ENCODE measurements around the gene TBC1D9. TPM values are rescaled to one million over a fixed set of nuclear protein-coding genes. Genes with fewer than 3 reads are reported as not detected.

TBC1D9 gene
- total and polyA plus RNA-seq, 2 of the 13 experiments (the other 11 are each of a cell fraction or from before 2014, with no cell fraction given), result 11.9 to 12.2 TPM

DNA sequence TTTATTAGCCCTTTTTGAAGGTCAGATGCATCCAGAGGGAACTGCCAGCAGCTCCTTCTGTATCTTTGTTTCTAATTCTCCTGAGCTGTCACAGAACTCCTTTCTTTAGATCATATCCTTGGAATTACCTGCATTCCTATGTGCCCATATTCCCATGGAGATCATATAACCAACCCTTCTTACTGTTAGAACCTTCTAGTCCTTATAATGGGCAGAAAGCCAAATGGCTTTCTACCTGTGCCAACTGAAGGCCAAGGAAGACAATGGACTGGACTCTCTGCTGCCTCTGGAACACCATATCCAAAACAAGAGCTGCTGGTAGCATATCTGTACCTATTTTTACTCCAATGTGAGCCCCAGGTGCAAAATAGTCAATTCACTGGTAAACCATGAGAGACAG is 60.7 kb downstream of the TBC1D9 start:
- no peak for TF ChIP-seq KAT2B (IDR thresholded peaks at IDR 0.05; ENCODE audit: borderline replicate concordance, low read depth, low read length)
- TF ChIP-seq ZNF17 (CRISPR knock-in tag; IDR thresholded peaks at IDR 0.05), result no peak
- no peak for TF ChIP-seq EP300 (IDR thresholded peaks at IDR 0.05; ENCODE audit: low read depth in 2 of 2, low read length in 2 of 2)
- TF ChIP-seq EP300 (CRISPR knock-in tag; IDR thresholded peaks at IDR 0.05; ENCODE audit: borderline replicate concordance), result no peak
- TF ChIP-seq NCOA2 (CRISPR knock-in tag; IDR thresholded peaks at IDR 0.05), result no peak
- TF ChIP-seq, protein P1, sequence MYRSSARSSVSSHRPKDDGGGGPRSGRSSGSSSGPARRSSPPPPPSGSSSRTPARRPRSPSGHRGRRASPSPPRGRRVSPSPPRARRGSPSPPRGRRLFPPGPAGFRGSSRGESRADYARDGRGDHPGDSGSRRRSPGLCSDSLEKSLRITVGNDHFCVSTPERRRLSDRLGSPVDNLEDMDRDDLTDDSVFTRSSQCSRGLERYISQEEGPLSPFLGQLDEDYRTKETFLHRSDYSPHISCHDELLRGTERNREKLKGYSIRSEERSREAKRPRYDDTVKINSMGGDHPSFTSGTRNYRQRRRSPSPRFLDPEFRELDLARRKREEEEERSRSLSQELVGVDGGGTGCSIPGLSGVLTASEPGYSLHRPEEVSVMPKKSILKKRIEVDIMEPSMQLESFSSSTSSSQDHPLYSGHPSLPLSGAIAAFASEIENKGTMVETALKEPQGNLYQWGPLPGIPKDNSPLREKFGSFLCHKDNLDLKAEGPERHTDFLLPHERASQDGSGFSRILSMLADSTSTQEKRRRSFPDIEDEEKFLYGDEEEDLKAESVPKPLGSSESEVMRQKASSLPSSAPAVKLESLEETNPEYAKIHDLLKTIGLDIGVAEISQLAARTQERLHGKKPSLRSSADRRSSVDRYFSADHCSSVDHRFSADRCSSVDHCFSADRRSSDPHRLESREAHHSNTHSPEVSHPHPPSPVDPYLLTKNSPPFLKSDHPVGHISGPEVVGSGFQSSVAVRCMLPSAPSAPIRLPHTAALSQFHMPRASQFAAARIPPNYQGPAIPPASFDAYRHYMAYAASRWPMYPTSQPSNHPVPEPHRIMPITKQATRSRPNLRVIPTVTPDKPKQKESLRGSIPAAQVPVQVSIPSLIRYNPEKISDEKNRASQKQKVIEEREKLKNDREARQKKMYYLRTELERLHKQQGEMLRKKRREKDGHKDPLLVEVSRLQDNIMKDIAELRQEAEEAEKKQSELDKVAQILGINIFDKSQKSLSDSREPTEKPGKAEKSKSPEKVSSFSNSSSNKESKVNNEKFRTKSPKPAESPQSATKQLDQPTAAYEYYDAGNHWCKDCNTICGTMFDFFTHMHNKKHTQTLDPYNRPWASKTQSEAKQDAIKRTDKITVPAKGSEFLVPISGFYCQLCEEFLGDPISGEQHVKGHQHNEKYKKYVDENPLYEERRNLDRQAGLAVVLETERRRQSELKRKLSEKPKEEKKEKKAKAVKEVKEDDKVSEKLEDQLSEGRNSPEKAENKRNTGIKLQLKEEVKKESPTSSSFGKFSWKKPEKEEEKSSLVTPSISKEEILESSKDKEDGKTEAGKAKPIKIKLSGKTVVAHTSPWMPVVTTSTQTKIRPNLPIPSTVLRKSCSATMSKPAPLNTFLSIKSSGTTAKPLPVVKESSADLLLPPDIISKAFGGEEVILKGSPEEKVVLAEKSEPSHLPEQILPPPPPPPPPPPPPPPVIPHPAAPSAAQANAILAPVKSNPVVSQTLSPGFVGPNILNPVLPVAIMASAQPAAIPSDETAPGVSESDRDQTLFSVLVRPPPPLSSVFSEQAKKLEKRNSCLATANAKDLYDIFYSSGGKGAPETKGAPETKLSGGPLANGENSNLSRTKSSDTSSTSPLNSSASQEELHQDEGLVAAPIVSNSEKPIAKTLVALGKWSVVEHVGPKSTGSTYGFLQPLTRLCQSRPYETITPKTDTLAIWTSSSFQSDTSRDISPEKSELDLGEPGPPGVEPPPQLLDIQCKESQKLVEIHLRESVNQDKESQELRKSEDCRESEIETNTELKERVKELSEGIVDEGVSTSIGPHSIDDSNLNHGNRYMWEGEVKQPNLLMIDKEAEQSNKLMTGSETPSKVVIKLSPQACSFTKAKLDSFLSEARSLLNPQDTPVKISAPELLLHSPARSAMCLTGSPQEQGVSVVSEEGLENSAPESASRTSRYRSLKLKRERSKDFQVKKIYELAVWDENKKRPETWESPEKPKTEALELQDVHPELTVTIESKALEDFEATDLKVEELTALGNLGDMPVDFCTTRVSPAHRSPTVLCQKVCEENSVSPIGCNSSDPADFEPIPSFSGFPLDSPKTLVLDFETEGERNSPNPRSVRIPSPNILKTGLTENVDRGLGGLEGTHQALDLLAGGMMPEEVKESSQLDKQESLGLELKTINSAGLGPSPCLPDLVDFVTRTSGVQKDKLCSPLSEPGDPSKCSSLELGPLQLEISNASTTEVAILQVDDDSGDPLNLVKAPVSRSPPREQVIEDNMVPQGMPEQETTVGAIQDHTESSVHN (CRISPR knock-in tag; IDR thresholded peaks at IDR 0.05), result no peak
- Histone ChIP-seq H3K36me3 (replicated peaks in 1 of 2; ENCODE audit: control insufficient read depth in 1 of 2, insufficient read depth in 2 of 2, low read length in 2 of 2) (peaks cover 6 to 8% of the 10 kb centered on the region in 2 experiments), H3K9ac (ENCODE audit: insufficient read depth, low read depth, low read length) (no peak overlapping the region), H3K4me2 (ENCODE audit: low read depth, low read length) (no peak overlapping the region), H3K27ac (ENCODE audit: extremely low read length, insufficient read depth, low read length) (no peak overlapping the region), H3K9me3 (ENCODE audit: low read length) (no peaks in the 10 kb centered on the region), H3K27me3 (ENCODE audit: control insufficient read depth in 1 of 2, insufficient read depth in 2 of 2, low read length in 2 of 2) (no peaks in the 10 kb centered on the region), H2AFZ (ENCODE audit: low read length) (no peak overlapping the region), H4K20me1 (ENCODE audit: insufficient read depth, low read length) (no peaks in the 10 kb centered on the region), H3K4me1 (ENCODE audit: insufficient read depth, low read length) (peaks cover 21% of the 10 kb centered on the region), H3K4me3 (replicated peaks in 1 of 3; ENCODE audit: insufficient read depth in 1 of 3, low read depth in 2 of 3, low read length in 3 of 3) (no peak overlapping the region), H3K79me2 (ENCODE audit: insufficient read depth, low read length) (no peaks in the 10 kb centered on the region)
- in situ Hi-C loops (cut with HindIII; ENCODE audit: extremely low pct_ligation_motif_present, low pct_unique_long_range_greater_than_20kb) (no loop called here), intact Hi-C loops (cut with micrococcal nuclease; ENCODE audit: unreplicated experiment) (no loop called here)
- POLR2A ChIA-PET, result no interaction called here
- DNase-seq (ENCODE audit: low spot score) (no peak), FAIRE-seq (no peak), ATAC-seq (no peak)
- CTCF ChIA-PET (ENCODE audit: low intra/inter-chr PET ratio, low total read pairs), result no interaction called here
- BruUV-seq (replicated peaks), result no TSS peak

Measured in HepG2 (cell line).